GM12878 (cell line): ENCODE measurements around the gene FAM20B.

Source experiments
- FOXM1 ChIP-seq: IDR thresholded peaks from 2 replicates; pipeline ENCODE4 v1.6.1; 2012; ENCODE audit warnings: low read depth, mild to moderate bottlenecking, inconsistent platforms, low read length, moderate library complexity
- MEF2A ChIP-seq: IDR thresholded peaks from 2 replicates; pipeline ENCODE4 v1.6.1; 2011; ENCODE audit warnings: low read depth, mild to moderate bottlenecking, low read length, moderate library complexity; ENCODE audit not compliant: insufficient read depth
- TCF12 ChIP-seq: IDR thresholded peaks from 2 replicates; pipeline ENCODE4 v1.6.1; 2011; ENCODE audit warnings: low read depth, mild to moderate bottlenecking, low read length
- ZNF274 ChIP-seq: IDR thresholded peaks from one replicate; pipeline ENCODE4 v1.8.0; 2011; ENCODE audit not compliant: insufficient read length, insufficient read depth
- TF ChIP-seq, protein P1 (sequence below): fragments of 150-350 bp; IDR thresholded peaks from 2 replicates; pipeline ENCODE4 v1.6.1; 2016; ENCODE audit warnings: low read depth, low read length
- TF ChIP-seq, protein P2 (sequence below), 3 experiments: IDR thresholded peaks in 2 of 3; conservative IDR thresholded peaks in 1 of 3; 2 replicates each; pipeline ENCODE4 v1.5.1; 2011; ENCODE audit warnings: low read depth in 3 of 3, low read length in 3 of 3, mild to moderate bottlenecking in 3 of 3, control low read depth in 2 of 3, moderate library complexity in 2 of 3, inconsistent platforms in 1 of 3, mixed read lengths in 1 of 3; ENCODE audit not compliant: control insufficient read depth in 2 of 3, insufficient read depth in 1 of 3; ENCODE audit errors: extremely low read depth in 1 of 3
- TF ChIP-seq, protein P3 (sequence below): IDR thresholded peaks from 2 replicates; pipeline ENCODE4 v1.6.1; 2011; ENCODE audit warnings: borderline replicate concordance, low read depth, mild to moderate bottlenecking, moderate library complexity, mixed read lengths, low read length; ENCODE audit not compliant: insufficient read depth; ENCODE audit errors: extremely low read length

DNA sequence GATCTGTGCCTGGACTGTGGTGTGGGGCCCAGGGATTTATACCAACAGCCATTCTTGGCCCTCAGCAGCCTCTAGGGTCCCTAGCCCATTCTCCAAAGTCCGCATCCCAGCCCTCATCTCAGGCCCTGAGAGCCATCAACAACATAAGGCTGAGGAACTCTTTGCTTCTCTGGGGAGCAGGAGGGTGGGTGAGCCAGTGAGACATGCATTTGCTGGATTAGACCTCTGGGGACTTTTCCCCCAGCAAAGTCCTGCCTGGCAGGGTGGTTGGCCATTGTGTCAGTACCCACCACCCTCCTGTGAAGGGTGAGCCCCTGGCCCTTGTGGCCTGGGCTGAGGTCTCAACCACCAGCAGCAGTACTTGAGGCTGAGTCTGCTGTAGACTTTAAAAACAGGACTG is 24.2 kb upstream of the FAM20B start:
- TF ChIP-seq ZNF274 (no peak), FOXM1 (no peak), MEF2A (no peak), TCF12 (no peak)
- TF ChIP-seq, protein P1, sequence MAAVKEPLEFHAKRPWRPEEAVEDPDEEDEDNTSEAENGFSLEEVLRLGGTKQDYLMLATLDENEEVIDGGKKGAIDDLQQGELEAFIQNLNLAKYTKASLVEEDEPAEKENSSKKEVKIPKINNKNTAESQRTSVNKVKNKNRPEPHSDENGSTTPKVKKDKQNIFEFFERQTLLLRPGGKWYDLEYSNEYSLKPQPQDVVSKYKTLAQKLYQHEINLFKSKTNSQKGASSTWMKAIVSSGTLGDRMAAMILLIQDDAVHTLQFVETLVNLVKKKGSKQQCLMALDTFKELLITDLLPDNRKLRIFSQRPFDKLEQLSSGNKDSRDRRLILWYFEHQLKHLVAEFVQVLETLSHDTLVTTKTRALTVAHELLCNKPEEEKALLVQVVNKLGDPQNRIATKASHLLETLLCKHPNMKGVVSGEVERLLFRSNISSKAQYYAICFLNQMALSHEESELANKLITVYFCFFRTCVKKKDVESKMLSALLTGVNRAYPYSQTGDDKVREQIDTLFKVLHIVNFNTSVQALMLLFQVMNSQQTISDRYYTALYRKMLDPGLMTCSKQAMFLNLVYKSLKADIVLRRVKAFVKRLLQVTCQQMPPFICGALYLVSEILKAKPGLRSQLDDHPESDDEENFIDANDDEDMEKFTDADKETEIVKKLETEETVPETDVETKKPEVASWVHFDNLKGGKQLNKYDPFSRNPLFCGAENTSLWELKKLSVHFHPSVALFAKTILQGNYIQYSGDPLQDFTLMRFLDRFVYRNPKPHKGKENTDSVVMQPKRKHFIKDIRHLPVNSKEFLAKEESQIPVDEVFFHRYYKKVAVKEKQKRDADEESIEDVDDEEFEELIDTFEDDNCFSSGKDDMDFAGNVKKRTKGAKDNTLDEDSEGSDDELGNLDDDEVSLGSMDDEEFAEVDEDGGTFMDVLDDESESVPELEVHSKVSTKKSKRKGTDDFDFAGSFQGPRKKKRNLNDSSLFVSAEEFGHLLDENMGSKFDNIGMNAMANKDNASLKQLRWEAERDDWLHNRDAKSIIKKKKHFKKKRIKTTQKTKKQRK: no peak
- TF ChIP-seq, protein P2, sequence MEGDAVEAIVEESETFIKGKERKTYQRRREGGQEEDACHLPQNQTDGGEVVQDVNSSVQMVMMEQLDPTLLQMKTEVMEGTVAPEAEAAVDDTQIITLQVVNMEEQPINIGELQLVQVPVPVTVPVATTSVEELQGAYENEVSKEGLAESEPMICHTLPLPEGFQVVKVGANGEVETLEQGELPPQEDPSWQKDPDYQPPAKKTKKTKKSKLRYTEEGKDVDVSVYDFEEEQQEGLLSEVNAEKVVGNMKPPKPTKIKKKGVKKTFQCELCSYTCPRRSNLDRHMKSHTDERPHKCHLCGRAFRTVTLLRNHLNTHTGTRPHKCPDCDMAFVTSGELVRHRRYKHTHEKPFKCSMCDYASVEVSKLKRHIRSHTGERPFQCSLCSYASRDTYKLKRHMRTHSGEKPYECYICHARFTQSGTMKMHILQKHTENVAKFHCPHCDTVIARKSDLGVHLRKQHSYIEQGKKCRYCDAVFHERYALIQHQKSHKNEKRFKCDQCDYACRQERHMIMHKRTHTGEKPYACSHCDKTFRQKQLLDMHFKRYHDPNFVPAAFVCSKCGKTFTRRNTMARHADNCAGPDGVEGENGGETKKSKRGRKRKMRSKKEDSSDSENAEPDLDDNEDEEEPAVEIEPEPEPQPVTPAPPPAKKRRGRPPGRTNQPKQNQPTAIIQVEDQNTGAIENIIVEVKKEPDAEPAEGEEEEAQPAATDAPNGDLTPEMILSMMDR (IDR thresholded peaks at IDR 0.05 in 2 of 3, conservative IDR thresholded peaks at IDR 0.05 in 1 of 3; ENCODE audit: control insufficient read depth in 2 of 3, extremely low read depth in 1 of 3, insufficient read depth in 1 of 3, low read depth in 3 of 3, low read length in 3 of 3): no peak
- TF ChIP-seq, protein P3, sequence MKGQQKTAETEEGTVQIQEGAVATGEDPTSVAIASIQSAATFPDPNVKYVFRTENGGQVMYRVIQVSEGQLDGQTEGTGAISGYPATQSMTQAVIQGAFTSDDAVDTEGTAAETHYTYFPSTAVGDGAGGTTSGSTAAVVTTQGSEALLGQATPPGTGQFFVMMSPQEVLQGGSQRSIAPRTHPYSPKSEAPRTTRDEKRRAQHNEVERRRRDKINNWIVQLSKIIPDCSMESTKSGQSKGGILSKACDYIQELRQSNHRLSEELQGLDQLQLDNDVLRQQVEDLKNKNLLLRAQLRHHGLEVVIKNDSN: no peak
